Heart right ventricle (tissue), 16 donors: ENCODE measurements around the gene AGAP5. TPM values are rescaled to one million over a fixed set of nuclear protein-coding genes. Genes with fewer than 3 reads are reported as not detected.
"Not testable (repeated sequence)": the region's sequence is repeated elsewhere in the genome, so short reads cannot be mapped to it uniquely, and the experiment has no call there.

Source experiments
- ATAC-seq, 8 donors: fragments of 200-7000 bp; cut with Tn5 transposase; one replicate each; pipeline ENCODE4 v1.9.1; 2020; ENCODE audit warnings: mild to moderate bottlenecking in 8 of 8, moderate library complexity in 8 of 8, moderate number of reproducible peaks in 1 of 8
- DNase-seq, 2 donors: peaks; one replicate each; pipeline ENCODE4 v3.0.0-alpha.2; 2020
- H3K27ac ChIP-seq, 10 donors: fragments of 200-600 bp; sonication (generic) in 2 of 10; one replicate each; pipeline versions ENCODE4 v1.5.0 to v1.8.0; 2020 to 2022; ENCODE audit warnings: mild to moderate bottlenecking in 3 of 10
- H3K27me3 ChIP-seq, 7 donors: fragments of 200-600 bp; one replicate each; pipeline ENCODE4 v1.8.0; 2021 to 2022; ENCODE audit warnings: mild to moderate bottlenecking in 2 of 7
- H3K36me3 ChIP-seq, 9 donors: fragments of 200-600 bp; sonication (generic) in 1 of 9; one replicate each; pipeline versions ENCODE4 v1.5.0 to v1.8.0; 2020 to 2022; ENCODE audit warnings: mild to moderate bottlenecking in 2 of 9
- H3K4me1 ChIP-seq, 9 donors: fragments of 200-600 bp; sonication (generic) in 1 of 9; one replicate each; pipeline versions ENCODE4 v1.5.0 to v1.8.0; 2020 to 2022; ENCODE audit warnings: mild to moderate bottlenecking in 4 of 9
- H3K4me3 ChIP-seq, 10 donors: fragments of 200-600 bp; sonication (generic) in 2 of 10; one replicate each; pipeline versions ENCODE4 v1.5.0 to v1.8.0; 2020 to 2022; ENCODE audit warnings: mild to moderate bottlenecking in 7 of 10, moderate library complexity in 2 of 10
- H3K9me3 ChIP-seq, 11 donors: fragments of 200-600 bp in 10 of 11; sonication (generic) in 2 of 11; one replicate each; pipeline versions ENCODE4 v1.5.0 to v1.8.0; 2013 to 2022; ENCODE audit warnings: mild to moderate bottlenecking in 2 of 11, control low read depth in 1 of 11, moderate library complexity in 1 of 11
- CTCF ChIP-seq, 9 donors: fragments of 200-600 bp; sonication (generic) in 2 of 9; IDR thresholded peaks; one replicate each; pipeline versions ENCODE4 v1.5.0 to v1.8.0; 2021 to 2022; ENCODE audit warnings: antibody characterized with exemption in 9 of 9, mild to moderate bottlenecking in 5 of 9, moderate library complexity in 1 of 9
- WGBS, 2 donors: extraction: QIAGEN DNeasy Blood & Tissue Kit; methylation state at CpG; one replicate each; pipeline ENCODE4 v1.1.7; 2013; ENCODE audit warnings: inconsistent platforms in 1 of 2; 5-methylcytosine and 5-hydroxymethylcytosine counted together
- intact Hi-C, 10 donors: fragments of 100-400 bp; cut with DNase I; formaldehyde crosslinking; loops; one replicate each; pipeline versions ENCODE4 v1.11.1 to v1.14.2; 2022
- polyA plus RNA-seq, 2 donors: library from polyadenylated mRNA; stranded (reverse); fragments of 200-250 nt; gene quantifications; one replicate each; pipeline ENCODE4 v1.2.3, GENCODE V29; 2013
- total RNA-seq, 10 donors: library from RNA; stranded (reverse); fragmentation: NEBNext Ultra II Directional in 3 of 10; extraction: Animal tissue kit (Norgen Biotek cat#: 25700) in 3 of 10; gene quantifications; one replicate each; pipeline versions ENCODE4 v1.2.1 to v1.2.4, GENCODE V29; 2021 to 2023
- donor health status: Arrhythmogenic right ventricular cardiomyopathy.
- donor health status: ischemic (EF 13 %, LVEDD 7.1; RV severe dilation, severe dysfunction).
- donor health status: healthy with polysubstance abuse.
- donor health status: DM: no; HTN: yes; CAD: no.
- donor health status: DM: no; HTN: no; CAD: no.
- donor health status: ischemic (EF 25% LVEDD 6.9; RV normal size, moderate dysfunction).
- donor health status: ischemic (EF 25% LVEDD 5.7; RV mildly dilated, moderate dysfunction).
- donor health status: healthy.
- donor health status: DM: yes; HTN: yes; CAD: no.
- donor health status: Ischemic cardiomyopathy.
- donor health status: ischemic (EF 35%, LVEDD 5.7; RV mildly dilated, moderate dysfunction).
- donor health status: nonischemic (EF 11% LVEDD 7.7; RV severe dilation, severe dysfunction).
- donor health status: DM: yes; HTN: yes; CAD: no.
- donor health status: PGD.
- donor health status: ischemic (EF 29% LVEDD 5.4; RV normal size, mild dysfunction).
- donor health status: nonischemic (EF 23%, LVEDD 6.1; RV moderate dilation, normal function).

AGAP5 gene
- total and polyA plus RNA-seq, 12 donors: 1.8 to 15.1 (median 3.4) TPM

GRCh38 chr10:73664156-73665040 lies 33.5 kb downstream of the AGAP5 start:
- WGBS, 2 donors: 76 to 81% methylated on average over 13 of the region's 13 CpGs
- H3K4me1 ChIP-seq: peaks cover 0 to 13% (median 9%) of the 10 kb centered on the region in 9 donors
- ATAC-seq, H3K9me3 ChIP-seq, intact Hi-C loops, H3K27ac ChIP-seq, H3K4me3 ChIP-seq, DNase-seq, H3K36me3 ChIP-seq, H3K27me3 ChIP-seq: not testable (repeated sequence)

- H3K36me3 ChIP-seq, ATAC-seq, H3K9me3 ChIP-seq, intact Hi-C loops, H3K27ac ChIP-seq, H3K4me3 ChIP-seq, DNase-seq, H3K27me3 ChIP-seq: not testable (repeated sequence)
- WGBS, 2 donors: 82 to 88% methylated on average over 9 to 10 of the region's 10 CpGs
- peaks cover 0 to 18% (median 9%) of the 10 kb centered on the region in 9 donors for H3K4me1 ChIP-seq
Measured at GRCh38 chr10:73663621-73664020, 34.3 kb downstream of the AGAP5 start.

- H3K27ac ChIP-seq, ATAC-seq, DNase-seq, H3K36me3 ChIP-seq, H3K4me3 ChIP-seq, H3K27me3 ChIP-seq, H3K9me3 ChIP-seq, intact Hi-C loops: not testable (repeated sequence)
- 88 to 89% methylated on average over 7 of the region's 7 CpGs for WGBS, 2 donors
- peaks cover 0 to 18% (median 9%) of the 10 kb centered on the region in 9 donors for H3K4me1 ChIP-seq
Measured at GRCh38 chr10:73662705-73663104, 35.2 kb downstream of the AGAP5 start.

GRCh38 chr10:73655990-73656298 lies 42.0 kb downstream of the AGAP5 start, which contains the start of gene SYNPO2L:
Gene SYNPO2L (minus strand): TSS chr10:73656029. CDS start chr10:73655922, 107 bp downstream.
- ATAC-seq (peak; percentile 63 to 87 (median 84)), DNase-seq (peak; percentile 54 to 79)
- Histone ChIP-seq H3K4me3 (peak within 1 kb of the TSS; percentile 7 to 59 (median 52)), H3K36me3 (peaks cover 0 to 4% (median 0%) of the 10 kb centered on the region in 9 donors), H3K27me3 (no peaks in the 10 kb centered on the region), H3K9me3 (no peaks in the 10 kb centered on the region), H3K4me1 (peaks cover 5 to 58% (median 20%) of the 10 kb centered on the region in 9 donors), H3K27ac (peak within 1 kb of the TSS; percentile 69 to 97 (median 90))
- no peak for TF ChIP-seq CTCF (IDR thresholded peaks at IDR 0.05)
- intact Hi-C loops: loop anchor here in 1 of 10 donors (10.0 kb wide), 1 partner anchor 59 kb away; no protein-coding TSS in a partner anchor
- 25 to 37% methylated on average over 5 of the region's 5 CpGs for WGBS, 2 donors

- Histone ChIP-seq H3K27me3 (no peaks in the 10 kb centered on the region), H3K4me3 (peak overlapping the region; percentile 7 to 59 (median 52)), H3K4me1 (peaks cover 5 to 60% (median 20%) of the 10 kb centered on the region in 9 donors), H3K36me3 (peaks cover 0 to 4% (median 0%) of the 10 kb centered on the region in 9 donors), H3K27ac (peak overlapping the region; percentile 69 to 97 (median 90)), H3K9me3 (no peaks in the 10 kb centered on the region)
- intact Hi-C loops: loop anchor here in 1 of 10 donors (10.0 kb wide), 1 partner anchor 59 kb away; no protein-coding TSS in a partner anchor
- DNase-seq (no peak), ATAC-seq (peak in 5 of 8 donors; percentile 2 to 17 (median 14))
- 32 to 38% methylated on average over 12 of the region's 12 CpGs for WGBS, 2 donors
- no peak for TF ChIP-seq CTCF (IDR thresholded peaks at IDR 0.05)
Measured at GRCh38 chr10:73655257-73655989, 42.5 kb downstream of the AGAP5 start.
